ENCODE data around the gene SLMAP.

GRCh38 chr3:57737840-57738239, 18.3 kb upstream of the SLMAP start:
- no peak for TF ChIP-seq CTCF (IDR thresholded peaks at IDR 0.05)
- no peak for TF ChIP-seq POLR2A (IDR thresholded peaks at IDR 0.05; ENCODE audit: low read depth)
- no peak for TF ChIP-seq POLR2AphosphoS5 (IDR thresholded peaks at IDR 0.05)
- no peak for TF ChIP-seq EP300 (IDR thresholded peaks at IDR 0.05)

Measured in esophagus muscularis mucosa (tissue), 4 donors.